ENCODE measurements around the gene TNXB. TPM values are rescaled to one million over a fixed set of nuclear protein-coding genes. Genes with fewer than 3 reads are reported as not detected.

The TNXB gene
- polyA plus RNA-seq, 1 donor from 2014 or later: 3.3 TPM

DNA sequence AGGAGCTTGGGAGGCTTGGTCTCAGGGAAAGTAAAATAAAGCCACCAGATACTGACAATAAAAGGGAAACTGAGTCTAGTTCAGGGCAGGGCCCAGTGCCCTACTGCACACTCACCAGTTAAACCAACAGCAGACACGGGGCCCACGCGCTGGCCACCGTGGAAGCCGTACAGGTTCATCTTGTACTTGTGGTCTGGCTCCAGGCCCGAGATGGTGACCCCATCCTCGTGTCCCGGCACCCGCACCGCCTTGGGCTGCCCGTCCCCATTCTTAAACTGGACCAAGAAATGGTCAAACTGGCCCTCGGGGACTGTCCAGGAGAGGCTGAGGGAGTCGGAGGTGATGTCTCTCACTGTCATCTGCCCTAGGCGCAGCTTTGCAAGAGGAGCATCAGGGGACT is 44.4 kb downstream of the TNXB start:
- no peaks in the 10 kb centered on the region for H3K27me3 ChIP-seq (ENCODE audit: insufficient read depth, low read depth, low read length)
- H3K9me3 ChIP-seq (ENCODE audit: low read length): no peaks in the 10 kb centered on the region
- H3K9me2 ChIP-seq (ENCODE audit: insufficient read depth, low read length): no peaks in the 10 kb centered on the region
- H3K4me3 ChIP-seq (ENCODE audit: low read length): no peak overlapping the region
- no peak overlapping the region for H3K9ac ChIP-seq (ENCODE audit: low read length)
- no peak overlapping the region for H3K4me2 ChIP-seq (ENCODE audit: low read length)
- no peaks in the 10 kb centered on the region for H3K36me3 ChIP-seq (ENCODE audit: insufficient read depth, low read length)
- no peaks in the 10 kb centered on the region for H3F3A ChIP-seq (ENCODE audit: insufficient read depth, low read length, poor library complexity, severe bottlenecking)
- H3K79me2 ChIP-seq (replicated peaks; ENCODE audit: insufficient read depth, low read length): no peaks in the 10 kb centered on the region
- no peak overlapping the region for H2AFZ ChIP-seq (ENCODE audit: low read depth, low read length)
- H4K20me1 ChIP-seq (ENCODE audit: insufficient read depth): no peaks in the 10 kb centered on the region
- H3K27ac ChIP-seq (ENCODE audit: low read length): no peak overlapping the region
- TF ChIP-seq, protein P1, sequence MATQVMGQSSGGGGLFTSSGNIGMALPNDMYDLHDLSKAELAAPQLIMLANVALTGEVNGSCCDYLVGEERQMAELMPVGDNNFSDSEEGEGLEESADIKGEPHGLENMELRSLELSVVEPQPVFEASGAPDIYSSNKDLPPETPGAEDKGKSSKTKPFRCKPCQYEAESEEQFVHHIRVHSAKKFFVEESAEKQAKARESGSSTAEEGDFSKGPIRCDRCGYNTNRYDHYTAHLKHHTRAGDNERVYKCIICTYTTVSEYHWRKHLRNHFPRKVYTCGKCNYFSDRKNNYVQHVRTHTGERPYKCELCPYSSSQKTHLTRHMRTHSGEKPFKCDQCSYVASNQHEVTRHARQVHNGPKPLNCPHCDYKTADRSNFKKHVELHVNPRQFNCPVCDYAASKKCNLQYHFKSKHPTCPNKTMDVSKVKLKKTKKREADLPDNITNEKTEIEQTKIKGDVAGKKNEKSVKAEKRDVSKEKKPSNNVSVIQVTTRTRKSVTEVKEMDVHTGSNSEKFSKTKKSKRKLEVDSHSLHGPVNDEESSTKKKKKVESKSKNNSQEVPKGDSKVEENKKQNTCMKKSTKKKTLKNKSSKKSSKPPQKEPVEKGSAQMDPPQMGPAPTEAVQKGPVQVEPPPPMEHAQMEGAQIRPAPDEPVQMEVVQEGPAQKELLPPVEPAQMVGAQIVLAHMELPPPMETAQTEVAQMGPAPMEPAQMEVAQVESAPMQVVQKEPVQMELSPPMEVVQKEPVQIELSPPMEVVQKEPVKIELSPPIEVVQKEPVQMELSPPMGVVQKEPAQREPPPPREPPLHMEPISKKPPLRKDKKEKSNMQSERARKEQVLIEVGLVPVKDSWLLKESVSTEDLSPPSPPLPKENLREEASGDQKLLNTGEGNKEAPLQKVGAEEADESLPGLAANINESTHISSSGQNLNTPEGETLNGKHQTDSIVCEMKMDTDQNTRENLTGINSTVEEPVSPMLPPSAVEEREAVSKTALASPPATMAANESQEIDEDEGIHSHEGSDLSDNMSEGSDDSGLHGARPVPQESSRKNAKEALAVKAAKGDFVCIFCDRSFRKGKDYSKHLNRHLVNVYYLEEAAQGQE (IDR thresholded peaks at IDR 0.05; ENCODE audit: borderline replicate concordance): no peak
- no peak for TF ChIP-seq TAF1 (IDR thresholded peaks at IDR 0.05; ENCODE audit: low read depth)
- no peak for TF ChIP-seq POLR2AphosphoS5 (IDR thresholded peaks at IDR 0.05)
- no peak for TF ChIP-seq EZH2 (IDR thresholded peaks at IDR 0.05; ENCODE audit: borderline replicate concordance, insufficient read depth, low read length, poor library complexity, severe bottlenecking)
- TF ChIP-seq, protein P2, sequence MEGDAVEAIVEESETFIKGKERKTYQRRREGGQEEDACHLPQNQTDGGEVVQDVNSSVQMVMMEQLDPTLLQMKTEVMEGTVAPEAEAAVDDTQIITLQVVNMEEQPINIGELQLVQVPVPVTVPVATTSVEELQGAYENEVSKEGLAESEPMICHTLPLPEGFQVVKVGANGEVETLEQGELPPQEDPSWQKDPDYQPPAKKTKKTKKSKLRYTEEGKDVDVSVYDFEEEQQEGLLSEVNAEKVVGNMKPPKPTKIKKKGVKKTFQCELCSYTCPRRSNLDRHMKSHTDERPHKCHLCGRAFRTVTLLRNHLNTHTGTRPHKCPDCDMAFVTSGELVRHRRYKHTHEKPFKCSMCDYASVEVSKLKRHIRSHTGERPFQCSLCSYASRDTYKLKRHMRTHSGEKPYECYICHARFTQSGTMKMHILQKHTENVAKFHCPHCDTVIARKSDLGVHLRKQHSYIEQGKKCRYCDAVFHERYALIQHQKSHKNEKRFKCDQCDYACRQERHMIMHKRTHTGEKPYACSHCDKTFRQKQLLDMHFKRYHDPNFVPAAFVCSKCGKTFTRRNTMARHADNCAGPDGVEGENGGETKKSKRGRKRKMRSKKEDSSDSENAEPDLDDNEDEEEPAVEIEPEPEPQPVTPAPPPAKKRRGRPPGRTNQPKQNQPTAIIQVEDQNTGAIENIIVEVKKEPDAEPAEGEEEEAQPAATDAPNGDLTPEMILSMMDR (IDR thresholded peaks at IDR 0.05; ENCODE audit: poor library complexity, severe bottlenecking): no peak
- no peak for TF ChIP-seq MXI1 (conservative IDR thresholded peaks at IDR 0.05; ENCODE audit: poor library complexity, severe bottlenecking)
- no peak for TF ChIP-seq SMC3 (conservative IDR thresholded peaks at IDR 0.05; ENCODE audit: poor library complexity)
- TF ChIP-seq RAD21 (conservative IDR thresholded peaks at IDR 0.05): no peak
- TF ChIP-seq EP300 (conservative IDR thresholded peaks at IDR 0.05; ENCODE audit: poor library complexity, severe bottlenecking): no peak

DNA sequence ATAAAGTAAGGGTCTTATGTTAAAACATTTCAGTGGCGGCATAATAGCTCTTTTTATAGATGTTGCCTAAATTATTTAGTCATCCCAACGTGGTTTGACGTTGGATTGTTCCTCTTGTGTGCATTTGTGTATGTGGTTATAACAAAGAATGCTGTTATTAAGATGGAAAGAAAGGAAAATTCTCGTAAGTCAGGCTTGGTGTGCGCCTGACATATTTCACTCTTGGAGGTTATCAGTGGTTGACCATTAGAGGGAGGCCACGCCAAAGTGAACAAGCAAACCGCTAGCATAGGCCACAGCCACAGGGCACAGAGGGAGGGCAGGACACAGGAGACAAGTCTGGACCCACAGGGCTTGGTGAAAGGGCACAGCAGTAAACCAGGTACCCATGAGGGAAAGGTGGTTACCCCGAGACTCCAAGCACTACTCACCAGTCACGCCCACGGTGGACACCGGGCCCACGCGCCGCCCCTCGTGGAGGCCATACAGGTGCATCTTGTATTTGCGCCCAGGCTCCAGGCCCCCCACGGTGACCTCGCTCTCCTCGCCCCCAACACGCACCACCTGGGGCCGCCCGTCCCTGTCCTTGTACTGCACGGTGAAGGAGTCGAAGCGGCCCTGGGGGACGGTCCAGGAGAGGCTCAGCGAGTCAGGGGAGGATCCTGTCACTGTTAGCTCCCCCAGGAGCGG is 48.0 kb downstream of the TNXB start:
- Histone ChIP-seq H4K20me1 (ENCODE audit: insufficient read depth) (no peaks in the 10 kb centered on the region), H3K9ac (ENCODE audit: low read length) (no peak overlapping the region), H3K36me3 (ENCODE audit: insufficient read depth, low read length) (no peaks in the 10 kb centered on the region), H3K9me3 (ENCODE audit: low read length) (no peaks in the 10 kb centered on the region), H3K79me2 (replicated peaks; ENCODE audit: insufficient read depth, low read length) (no peaks in the 10 kb centered on the region), H3K4me3 (ENCODE audit: low read length) (no peak overlapping the region), H3K4me2 (ENCODE audit: low read length) (no peak overlapping the region), H3K27me3 (ENCODE audit: insufficient read depth, low read depth, low read length) (no peaks in the 10 kb centered on the region), H3K9me2 (ENCODE audit: insufficient read depth, low read length) (no peaks in the 10 kb centered on the region), H3K27ac (ENCODE audit: low read length) (no peak overlapping the region), H2AFZ (ENCODE audit: low read depth, low read length) (no peak overlapping the region), H3F3A (ENCODE audit: insufficient read depth, low read length, poor library complexity, severe bottlenecking) (no peaks in the 10 kb centered on the region)
- TF ChIP-seq POLR2AphosphoS5 (IDR thresholded peaks at IDR 0.05) (no peak), RAD21 (conservative IDR thresholded peaks at IDR 0.05) (no peak), TAF1 (IDR thresholded peaks at IDR 0.05; ENCODE audit: low read depth) (no peak), SMC3 (conservative IDR thresholded peaks at IDR 0.05; ENCODE audit: poor library complexity) (no peak), EZH2 (IDR thresholded peaks at IDR 0.05; ENCODE audit: borderline replicate concordance, insufficient read depth, low read length, poor library complexity, severe bottlenecking) (no peak), MXI1 (conservative IDR thresholded peaks at IDR 0.05; ENCODE audit: poor library complexity, severe bottlenecking) (no peak), EP300 (conservative IDR thresholded peaks at IDR 0.05; ENCODE audit: poor library complexity, severe bottlenecking) (no peak)
- TF ChIP-seq, protein P1 (IDR thresholded peaks at IDR 0.05; ENCODE audit: borderline replicate concordance): no peak
- TF ChIP-seq, protein P2 (IDR thresholded peaks at IDR 0.05; ENCODE audit: poor library complexity, severe bottlenecking): no peak

Measured in neural cell (in vitro differentiated cells).